ENCODE results near the gene DNMT3A.
A peak's percentile ranks its signal among the peaks of the same experiment; 100 is the strongest.

Gene DNMT3A

DNA sequence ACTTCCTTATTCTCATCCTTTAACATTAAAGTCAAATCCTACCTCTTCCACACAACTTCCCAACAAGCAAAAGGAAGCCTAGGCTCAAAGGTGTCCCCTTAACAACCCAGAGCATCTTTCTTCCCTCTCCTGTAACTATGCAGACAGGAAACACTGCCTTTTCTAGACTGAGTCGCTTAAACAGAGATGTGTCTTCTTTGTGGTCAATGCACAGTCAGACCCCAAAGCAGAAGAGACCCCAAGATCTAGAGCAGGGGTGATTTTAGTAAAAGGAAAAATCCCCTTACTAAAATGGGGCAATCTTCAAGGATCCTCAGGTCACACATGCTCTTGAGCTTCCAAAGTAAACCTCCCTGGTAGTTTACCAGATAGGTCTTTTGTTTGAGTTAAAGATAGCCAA lies 86.8 kb downstream of the DNMT3A start:
- no peak for DNase-seq

DNA sequence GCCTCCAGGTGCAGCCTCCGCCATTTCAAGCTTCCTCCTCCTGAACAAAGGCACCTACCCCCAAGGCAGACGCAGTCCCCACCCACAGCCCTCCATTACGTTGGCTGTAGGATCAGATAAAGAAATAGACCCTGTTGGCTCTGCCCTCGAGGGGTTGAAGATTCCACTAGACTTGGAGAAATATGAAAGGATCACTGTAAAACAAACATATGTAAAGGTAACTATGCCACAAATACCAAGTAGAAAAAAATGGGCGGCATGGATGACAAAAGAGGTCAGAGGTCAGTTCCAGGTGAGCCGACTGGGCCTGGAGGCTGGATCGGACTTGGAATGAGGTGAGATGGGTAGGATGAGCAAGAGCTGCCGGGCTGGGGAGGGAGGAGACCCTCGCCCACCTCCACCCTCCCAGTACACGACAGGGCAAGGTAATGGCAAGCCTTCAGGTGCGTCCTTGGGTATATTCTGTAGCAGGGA lies 88.5 kb downstream of the DNMT3A start:
- DNase-seq = no peak

DNA sequence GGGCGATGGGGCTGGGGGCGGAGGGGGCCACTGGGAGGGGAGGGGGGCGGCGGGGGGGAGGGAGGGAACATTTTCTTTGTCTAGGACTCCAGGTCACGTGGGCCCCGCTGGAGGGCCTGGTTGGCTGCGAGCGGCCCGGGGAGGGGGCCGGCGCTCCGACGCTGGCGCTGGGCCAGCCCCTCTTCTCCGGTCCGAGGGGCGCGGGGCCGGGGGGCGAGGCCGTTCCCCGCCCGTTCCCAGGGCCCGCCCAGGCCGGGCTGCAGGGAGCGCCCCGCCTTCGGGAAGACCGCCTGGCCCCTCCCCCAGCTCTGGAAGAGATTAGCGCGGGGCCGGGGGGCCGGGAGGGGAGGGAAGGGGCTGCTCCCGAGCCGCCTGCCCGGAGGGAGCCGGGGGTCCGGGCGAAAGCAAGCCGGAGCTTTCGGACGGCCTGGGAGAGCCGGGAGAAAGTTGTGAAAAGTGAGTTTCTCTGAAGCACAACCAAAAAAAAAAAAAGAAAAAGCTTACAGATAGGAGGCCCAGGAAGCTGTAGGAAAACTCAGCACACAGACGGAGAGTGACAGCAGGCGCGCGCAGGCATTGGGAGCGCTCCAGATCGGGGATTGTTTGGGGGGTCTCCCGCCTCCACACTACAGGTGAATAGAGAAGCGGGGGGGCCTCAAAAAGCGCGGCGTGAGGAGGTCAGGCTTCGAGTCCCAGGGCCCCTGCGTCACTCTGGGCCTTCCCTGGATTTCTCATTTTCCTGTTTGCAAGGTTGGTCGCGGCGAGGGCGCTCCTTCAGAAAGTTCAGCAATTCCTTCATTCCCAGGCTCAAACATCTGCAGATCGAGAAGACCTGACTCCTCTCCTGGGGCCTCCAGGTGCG lies 89.2 kb downstream of the DNMT3A start:
- peak; percentile 75 for DNase-seq

- DNase-seq = peak; percentile 63
Measured at GRCh38 chr2:25251422-25252273, 90.1 kb downstream of the DNMT3A start.

DNA sequence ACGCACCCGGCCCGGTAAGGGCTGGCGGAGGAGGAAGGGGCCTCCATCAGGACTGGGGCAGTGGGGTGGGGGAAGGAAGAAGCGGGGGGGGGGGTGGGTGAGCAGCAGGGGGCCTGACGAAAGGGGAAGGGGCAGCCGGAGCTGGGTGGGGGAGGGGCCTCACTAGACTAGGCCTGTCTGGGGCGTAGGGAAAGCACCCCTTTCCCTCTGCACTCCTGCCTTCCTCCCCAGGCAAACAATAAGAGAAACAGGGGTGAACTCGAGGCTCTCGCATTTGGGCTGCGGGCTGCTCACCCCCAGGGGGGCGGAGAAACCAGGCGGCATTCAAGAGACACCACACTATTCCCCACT lies 90.7 kb downstream of the DNMT3A start:
- peak; percentile 47 for DNase-seq

DNA sequence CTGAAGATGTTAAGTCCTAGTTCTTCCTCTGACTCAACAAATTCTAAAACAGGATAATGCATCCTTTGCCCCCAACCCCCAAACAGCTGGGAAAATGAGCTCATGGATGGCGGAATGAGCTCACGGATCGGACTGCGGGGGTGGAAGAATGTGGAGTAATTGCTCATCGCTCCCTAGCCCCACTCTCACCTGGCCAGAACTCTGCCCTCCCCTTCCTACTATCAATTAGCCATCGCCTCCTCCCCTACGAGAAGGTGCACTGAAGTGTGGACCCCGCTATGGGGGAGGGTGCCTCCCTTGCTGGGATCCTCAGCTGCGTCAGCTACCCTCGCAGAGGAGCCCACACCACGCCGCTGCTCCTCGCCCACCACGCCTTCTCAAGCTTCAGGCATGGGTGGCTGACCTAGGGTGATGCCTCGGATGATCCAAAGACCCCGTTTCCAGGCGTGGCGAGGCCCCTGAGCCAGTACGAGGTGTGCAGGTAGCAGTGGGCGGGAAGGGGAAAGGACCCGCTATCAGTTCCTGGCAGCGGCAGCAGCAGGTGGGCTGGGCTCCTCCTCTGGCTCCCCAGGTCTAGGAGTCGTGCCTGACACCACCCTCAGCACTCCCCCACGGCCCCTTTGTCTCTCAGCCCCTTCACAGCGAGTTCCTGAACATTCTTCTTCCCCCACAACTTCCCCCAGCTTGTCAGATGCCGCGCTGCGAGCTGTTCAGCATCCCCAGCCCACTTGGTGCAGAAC lies 91.2 kb downstream of the DNMT3A start:
- peak; percentile 42 for DNase-seq

GRCh38 chr2:25249785-25250184 lies 91.9 kb downstream of the DNMT3A start:
- DNase-seq = no peak

DNA sequence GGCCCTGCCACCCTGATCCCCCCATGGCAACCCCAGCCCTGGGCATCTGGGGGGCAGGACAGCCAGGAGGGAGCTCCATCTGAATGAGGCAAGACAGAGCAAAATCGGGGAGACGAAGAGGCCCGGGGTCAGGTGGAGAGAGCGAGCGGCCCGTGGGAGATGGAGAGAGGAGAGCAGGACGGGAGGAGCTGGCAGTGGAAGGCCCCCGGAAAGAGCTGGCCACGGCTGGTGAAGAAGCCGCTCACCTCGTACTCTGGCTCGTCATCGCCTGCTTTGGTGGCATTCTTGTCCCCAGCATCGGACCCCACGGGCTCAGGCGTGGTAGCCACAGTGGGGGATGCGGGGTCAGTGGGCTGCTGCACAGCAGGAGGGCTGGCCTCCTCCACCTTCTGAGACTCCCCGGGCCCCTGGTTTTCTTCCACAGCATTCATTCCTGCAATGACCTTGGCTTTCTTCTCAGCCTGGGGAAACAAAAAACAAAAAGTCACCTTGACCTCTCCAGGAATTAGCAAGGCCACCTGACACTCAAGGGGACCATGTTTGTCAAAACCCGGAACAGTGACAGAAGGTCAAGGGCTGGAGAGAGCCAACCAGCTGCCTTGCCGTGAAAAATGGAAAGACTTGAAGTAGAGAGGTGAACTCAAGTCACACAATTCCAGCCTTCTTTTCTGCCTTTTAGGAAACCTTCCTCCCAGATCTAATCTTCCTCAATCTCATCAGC lies 93.8 kb downstream of the DNMT3A start:
- no peak for DNase-seq

- DNase-seq = no peak
Measured at GRCh38 chr2:25246558-25247290, 95.0 kb downstream of the DNMT3A start.

- DNase-seq = no peak
Measured at GRCh38 chr2:25246001-25246400, 95.7 kb downstream of the DNMT3A start.

DNA sequence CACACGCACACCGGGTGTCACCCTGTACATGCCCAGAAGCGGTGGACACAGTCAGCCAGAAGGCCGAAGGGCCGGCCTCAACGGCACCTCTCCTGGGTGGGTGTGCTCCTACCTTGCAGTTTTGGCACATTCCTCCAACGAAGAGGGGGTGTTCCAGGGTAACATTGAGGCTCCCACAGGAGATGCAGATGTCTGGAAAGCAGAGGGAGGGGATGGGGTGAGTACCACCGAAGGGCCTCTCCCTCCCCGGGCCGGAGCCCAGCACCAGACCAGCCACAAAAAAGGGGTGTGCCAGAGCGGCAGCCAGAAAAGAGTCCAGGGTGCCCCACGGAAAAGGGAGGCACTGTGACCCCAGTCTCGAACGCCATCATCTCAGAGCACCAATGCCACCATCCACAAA lies 96.6 kb downstream of the DNMT3A start:
- DNase-seq = no peak

GRCh38 chr2:25243995-25244394 lies 97.7 kb downstream of the DNMT3A start:
- no peak for DNase-seq

GRCh38 chr2:25241452-25241851 lies 100.3 kb downstream of the DNMT3A start:
- no peak for DNase-seq

DNA sequence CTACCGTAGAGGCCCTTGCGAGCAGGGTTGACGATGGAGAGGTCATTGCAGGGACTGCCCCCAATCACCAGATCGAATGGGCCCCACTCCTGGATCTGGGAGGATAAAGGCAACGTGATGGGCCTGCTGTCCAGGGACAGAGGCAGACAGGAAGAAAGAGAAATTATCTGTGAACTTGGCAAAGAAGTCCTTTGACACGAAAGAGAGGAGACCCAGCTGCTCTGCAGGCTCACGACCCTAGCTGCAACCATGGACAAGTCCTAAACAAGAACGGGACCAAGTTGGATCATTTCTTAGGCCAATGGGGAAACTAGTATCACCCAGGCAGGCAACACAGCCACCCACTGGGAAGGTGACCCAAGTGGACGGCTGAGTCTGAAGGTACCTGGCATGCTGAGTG lies 101.1 kb downstream of the DNMT3A start:
- no peak for DNase-seq

- no peak for DNase-seq
Measured at GRCh38 chr2:25238920-25239319, 102.8 kb downstream of the DNMT3A start.

DNA sequence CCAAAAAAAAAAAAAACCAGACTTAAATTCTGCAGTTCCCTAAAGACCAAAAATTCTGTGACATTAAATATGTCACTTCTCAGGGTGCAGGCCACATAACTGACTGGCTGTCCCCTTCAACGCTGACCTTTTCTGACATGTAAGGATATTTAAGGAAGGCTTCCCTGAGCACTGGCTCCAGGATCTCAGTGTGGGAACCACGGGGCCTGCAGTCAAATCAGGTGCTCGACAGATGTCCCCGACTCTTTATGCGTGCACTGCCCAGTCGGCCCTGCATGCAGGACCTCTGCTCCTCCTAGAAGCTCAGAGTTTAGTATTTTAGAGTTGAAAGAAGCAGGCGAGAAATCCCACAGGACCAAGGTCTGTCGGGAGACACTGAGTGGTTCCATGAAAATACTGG lies 104.0 kb downstream of the DNMT3A start:
- no peak for DNase-seq

- no peak for DNase-seq
Measured at GRCh38 chr2:25236736-25237135, 105.0 kb downstream of the DNMT3A start.

- DNase-seq = no peak
Measured at GRCh38 chr2:25234738-25235137, 107.0 kb downstream of the DNMT3A start.

DNA sequence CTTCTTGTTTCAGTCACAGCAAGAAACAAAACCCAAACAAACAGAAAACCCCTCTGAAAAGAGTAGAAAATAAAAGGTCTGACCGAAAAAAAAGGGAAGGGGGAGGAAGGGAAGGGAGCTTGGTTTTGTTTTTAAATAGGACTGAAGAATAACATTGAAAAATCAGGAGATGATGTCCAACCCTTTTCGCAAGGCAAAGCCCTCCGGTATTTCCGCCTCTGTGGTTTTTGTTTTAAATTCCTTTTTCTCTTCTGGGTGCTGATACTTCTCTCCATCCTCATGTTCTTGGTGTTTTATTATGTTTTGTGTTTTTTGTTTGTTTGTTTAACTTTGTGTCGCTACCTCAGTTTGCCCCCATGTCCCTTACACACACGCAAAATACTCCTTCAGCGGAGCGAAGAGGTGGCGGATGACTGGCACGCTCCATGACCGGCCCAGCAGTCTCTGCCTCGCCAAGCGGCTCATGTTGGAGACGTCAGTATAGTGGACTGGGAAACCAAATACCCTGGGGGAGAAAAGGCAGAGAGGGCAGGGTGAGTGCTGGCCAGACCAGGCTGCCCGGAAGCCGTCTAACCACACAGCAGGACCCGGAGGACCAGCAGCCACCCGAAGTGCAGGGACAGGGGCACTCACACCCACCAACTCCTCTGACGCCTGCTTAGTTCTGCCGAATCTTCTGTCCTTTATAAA lies 107.7 kb downstream of the DNMT3A start:
- DNase-seq = no peak

- DNase-seq = no peak
Measured at GRCh38 chr2:25232248-25232825, 109.4 kb downstream of the DNMT3A start.

DNA sequence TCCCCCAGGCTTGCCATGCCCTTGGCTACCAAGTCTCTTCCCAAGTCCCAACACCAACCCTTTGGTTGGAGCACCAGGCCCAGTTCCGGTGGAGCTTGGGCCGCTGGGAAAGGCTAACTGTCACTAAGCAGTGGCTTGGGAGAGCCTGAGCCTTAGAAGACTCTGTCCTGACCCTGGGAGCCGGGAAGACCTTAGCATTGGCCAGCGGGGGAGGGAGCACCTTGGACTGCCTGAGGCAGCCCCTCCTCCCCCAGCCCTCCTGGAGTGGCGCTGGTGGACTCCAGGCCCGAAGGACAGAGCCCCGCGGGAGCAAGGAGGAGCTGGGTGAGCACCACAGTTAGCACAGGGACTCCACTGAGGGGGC lies 110.8 kb downstream of the DNMT3A start:
- DNase-seq = no peak
